ENCODE data around the gene NHERF2.

Gene NHERF2

DNA sequence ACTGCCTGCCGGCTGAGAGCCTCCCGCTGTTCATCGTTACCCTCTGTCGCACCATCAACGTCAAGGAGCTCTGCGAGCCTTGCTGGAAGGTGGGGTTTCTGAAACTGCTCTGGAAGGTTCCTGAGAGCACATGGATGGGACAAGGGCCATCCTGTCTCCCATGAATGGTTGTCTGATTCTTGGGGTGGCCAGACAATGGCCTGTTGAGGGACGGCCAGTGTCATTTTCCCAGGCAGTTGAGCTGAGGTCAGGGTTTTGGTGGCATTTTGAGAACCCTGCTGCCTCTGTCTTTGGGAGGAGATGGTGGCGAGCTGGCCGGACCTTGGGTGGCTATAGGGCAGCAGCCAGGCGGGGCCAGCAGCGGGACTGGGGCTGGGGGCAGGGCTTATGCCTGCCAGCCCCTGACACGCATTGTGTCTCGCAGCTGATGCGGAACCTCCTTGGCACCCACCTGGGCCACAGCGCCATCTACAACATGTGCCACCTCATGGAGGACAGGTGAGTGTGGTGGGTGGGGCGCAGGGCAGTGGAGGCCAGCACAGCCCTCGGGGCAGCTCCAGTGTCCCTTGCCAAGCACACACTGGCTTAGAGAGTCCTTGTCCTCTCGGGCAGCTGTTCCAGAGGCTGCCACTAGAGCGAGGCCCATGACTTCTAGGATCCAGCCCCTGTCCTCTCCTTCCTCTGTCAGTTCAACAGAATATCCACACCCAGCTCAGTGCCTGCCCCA is 30.1 kb downstream of the NHERF2 start:
- H3K27me3 ChIP-seq (ENCODE audit: low read length) = no peaks in the 10 kb centered on the region
- H3K4me3 ChIP-seq (ENCODE audit: insufficient read depth, low read length, poor library complexity, severe bottlenecking) = no peak overlapping the region
- no peaks in the 10 kb centered on the region for H3K79me2 ChIP-seq (ENCODE audit: insufficient read depth, low read length)
- no peaks in the 10 kb centered on the region for H3K9me2 ChIP-seq (replicated peaks; ENCODE audit: insufficient read depth, low read length)
- no peaks in the 10 kb centered on the region for H4K20me1 ChIP-seq (ENCODE audit: low read depth, low read length)
- H3K9ac ChIP-seq (ENCODE audit: low read length) = no peak overlapping the region
- no peak for TF ChIP-seq EZH2phosphoT487 (conservative IDR thresholded peaks at IDR 0.05; ENCODE audit: low read length)
- TF ChIP-seq, protein P1, sequence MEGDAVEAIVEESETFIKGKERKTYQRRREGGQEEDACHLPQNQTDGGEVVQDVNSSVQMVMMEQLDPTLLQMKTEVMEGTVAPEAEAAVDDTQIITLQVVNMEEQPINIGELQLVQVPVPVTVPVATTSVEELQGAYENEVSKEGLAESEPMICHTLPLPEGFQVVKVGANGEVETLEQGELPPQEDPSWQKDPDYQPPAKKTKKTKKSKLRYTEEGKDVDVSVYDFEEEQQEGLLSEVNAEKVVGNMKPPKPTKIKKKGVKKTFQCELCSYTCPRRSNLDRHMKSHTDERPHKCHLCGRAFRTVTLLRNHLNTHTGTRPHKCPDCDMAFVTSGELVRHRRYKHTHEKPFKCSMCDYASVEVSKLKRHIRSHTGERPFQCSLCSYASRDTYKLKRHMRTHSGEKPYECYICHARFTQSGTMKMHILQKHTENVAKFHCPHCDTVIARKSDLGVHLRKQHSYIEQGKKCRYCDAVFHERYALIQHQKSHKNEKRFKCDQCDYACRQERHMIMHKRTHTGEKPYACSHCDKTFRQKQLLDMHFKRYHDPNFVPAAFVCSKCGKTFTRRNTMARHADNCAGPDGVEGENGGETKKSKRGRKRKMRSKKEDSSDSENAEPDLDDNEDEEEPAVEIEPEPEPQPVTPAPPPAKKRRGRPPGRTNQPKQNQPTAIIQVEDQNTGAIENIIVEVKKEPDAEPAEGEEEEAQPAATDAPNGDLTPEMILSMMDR (IDR thresholded peaks at IDR 0.05; ENCODE audit: insufficient read depth, low read length, poor library complexity, severe bottlenecking) = no peak
- H3K27ac ChIP-seq (ENCODE audit: low read depth, low read length) = no peak overlapping the region
- H2AFZ ChIP-seq (ENCODE audit: low read depth, low read length, severe bottlenecking) = no peak overlapping the region
- no peak overlapping the region for H3K4me2 ChIP-seq (ENCODE audit: low read depth, low read length, poor library complexity, severe bottlenecking)
- H3K36me3 ChIP-seq (ENCODE audit: low read length) = no peaks in the 10 kb centered on the region
- no peaks in the 10 kb centered on the region for H3F3A ChIP-seq (ENCODE audit: insufficient read depth)
- H3K9me3 ChIP-seq (ENCODE audit: insufficient read depth, low read length) = no peaks in the 10 kb centered on the region

DNA sequence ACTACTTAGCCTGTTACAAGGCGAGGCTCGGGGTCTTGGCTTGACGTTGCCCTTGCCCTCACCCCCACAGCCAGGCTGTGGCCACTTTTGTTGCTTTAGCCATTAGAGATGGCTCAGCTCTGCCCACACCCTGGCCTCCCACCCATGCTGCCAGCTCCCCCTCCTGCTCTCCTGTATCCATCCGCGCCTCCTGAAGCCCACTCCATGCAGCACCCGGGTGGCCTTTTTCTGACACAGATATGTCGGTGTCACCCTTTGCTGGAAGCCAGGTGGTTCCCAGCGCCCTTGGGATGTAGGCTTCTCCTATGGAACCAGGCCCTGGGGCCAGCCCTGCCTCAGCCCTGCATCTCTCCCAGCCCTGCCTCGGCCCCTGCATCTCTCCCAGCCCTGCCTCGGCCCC is 30.7 kb downstream of the NHERF2 start:
- H3K27ac ChIP-seq (ENCODE audit: low read depth, low read length) = no peak overlapping the region
- H2AFZ ChIP-seq (ENCODE audit: low read depth, low read length, severe bottlenecking) = no peak overlapping the region
- no peak overlapping the region for H3K4me2 ChIP-seq (ENCODE audit: low read depth, low read length, poor library complexity, severe bottlenecking)
- H3K36me3 ChIP-seq (ENCODE audit: low read length) = no peaks in the 10 kb centered on the region
- H3K79me2 ChIP-seq (ENCODE audit: insufficient read depth, low read length) = no peaks in the 10 kb centered on the region
- no peaks in the 10 kb centered on the region for H3K9me2 ChIP-seq (replicated peaks; ENCODE audit: insufficient read depth, low read length)
- H3K9ac ChIP-seq (ENCODE audit: low read length) = no peak overlapping the region
- no peak overlapping the region for H3K4me3 ChIP-seq (ENCODE audit: insufficient read depth, low read length, poor library complexity, severe bottlenecking)
- no peaks in the 10 kb centered on the region for H3K9me3 ChIP-seq (ENCODE audit: insufficient read depth, low read length)
- H3K27me3 ChIP-seq (ENCODE audit: low read length) = no peaks in the 10 kb centered on the region
- H4K20me1 ChIP-seq (ENCODE audit: low read depth, low read length) = no peaks in the 10 kb centered on the region
- no peaks in the 10 kb centered on the region for H3F3A ChIP-seq (ENCODE audit: insufficient read depth)
- TF ChIP-seq, protein P1 (IDR thresholded peaks at IDR 0.05; ENCODE audit: insufficient read depth, low read length, poor library complexity, severe bottlenecking) = no peak
- TF ChIP-seq EZH2phosphoT487 (conservative IDR thresholded peaks at IDR 0.05; ENCODE audit: low read length) = no peak

DNA sequence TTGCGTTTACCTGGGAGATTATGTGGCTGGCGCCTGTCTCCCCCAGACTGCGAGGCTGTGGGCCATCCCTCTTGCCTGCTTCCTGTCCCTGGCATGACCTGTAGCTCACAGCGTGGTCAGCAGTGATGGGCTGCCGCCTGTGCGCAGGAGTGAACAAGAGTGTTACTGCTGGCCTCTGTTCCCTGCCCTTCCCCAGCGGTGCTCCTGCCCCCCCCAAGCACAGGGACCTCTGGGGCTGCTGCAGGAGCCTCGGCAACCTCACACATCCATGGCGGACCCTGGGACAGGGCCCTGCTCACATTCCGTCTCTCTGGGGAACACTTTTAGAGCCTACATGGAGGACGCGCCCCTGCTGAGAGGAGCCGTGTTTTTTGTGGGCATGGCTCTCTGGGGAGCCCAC is 31.7 kb downstream of the NHERF2 start:
- no peak for TF ChIP-seq EZH2phosphoT487 (conservative IDR thresholded peaks at IDR 0.05; ENCODE audit: low read length)
- TF ChIP-seq, protein P1 (IDR thresholded peaks at IDR 0.05; ENCODE audit: insufficient read depth, low read length, poor library complexity, severe bottlenecking) = no peak
- H3F3A ChIP-seq (ENCODE audit: insufficient read depth) = no peaks in the 10 kb centered on the region
- no peaks in the 10 kb centered on the region for H3K36me3 ChIP-seq (ENCODE audit: low read length)

More for the DNA sequence above, 31.7 kb downstream of the NHERF2 start:
- no peak overlapping the region for H3K4me3 ChIP-seq (ENCODE audit: insufficient read depth, low read length, poor library complexity, severe bottlenecking)
- no peaks in the 10 kb centered on the region for H3K79me2 ChIP-seq (ENCODE audit: insufficient read depth, low read length)
- no peaks in the 10 kb centered on the region for H3K9me2 ChIP-seq (replicated peaks; ENCODE audit: insufficient read depth, low read length)
- H4K20me1 ChIP-seq (ENCODE audit: low read depth, low read length) = no peaks in the 10 kb centered on the region
- no peak overlapping the region for H3K9ac ChIP-seq (ENCODE audit: low read length)
- H3K9me3 ChIP-seq (ENCODE audit: insufficient read depth, low read length) = no peaks in the 10 kb centered on the region
- H2AFZ ChIP-seq (ENCODE audit: low read depth, low read length, severe bottlenecking) = no peak overlapping the region
- no peaks in the 10 kb centered on the region for H3K27me3 ChIP-seq (ENCODE audit: low read length)
- H3K27ac ChIP-seq (ENCODE audit: low read depth, low read length) = no peak overlapping the region
- no peak overlapping the region for H3K4me2 ChIP-seq (ENCODE audit: low read depth, low read length, poor library complexity, severe bottlenecking)
